BE2C (cell line): Measurements from ENCODE around the gene IFIT1.

ENCODE experiments used
- DNase-seq: peaks from one replicate; pipeline ENCODE4 v3.0.0-alpha.2; 2020
- H3K27me3 ChIP-seq: fragments of 250-450 bp; sonication (Bioruptor Pico); 2 replicates; pipeline ENCODE4 v1.5.1; 2020; ENCODE audit warnings: mild to moderate bottlenecking
- H3K36me3 ChIP-seq: fragments of 250-450 bp; sonication (Bioruptor Pico); 2 replicates; pipeline ENCODE4 v1.5.1; 2020; ENCODE audit warnings: mild to moderate bottlenecking
- H3K4me1 ChIP-seq: fragments of 250-450 bp; sonication (Bioruptor Pico); 2 replicates; pipeline ENCODE4 v1.5.1; 2020
- H3K4me3 ChIP-seq: 2 replicates; pipeline ENCODE4 v1.5.1; 2011; ENCODE audit warnings: low read depth, low read length
- H3K9me3 ChIP-seq: fragments of 250-450 bp; sonication (Bioruptor Pico); 2 replicates; pipeline ENCODE4 v1.5.1; 2020
- CTCF ChIP-seq: IDR thresholded peaks from 2 replicates; pipeline ENCODE4 v1.5.1; 2012; ENCODE audit warnings: mild to moderate bottlenecking, low read depth, low read length

The IFIT1 gene

GRCh38 chr10:89371079-89371478, 21.3 kb upstream of the IFIT1 start:
- Histone ChIP-seq H3K4me3 (no peak overlapping the region), H3K36me3 (no peaks in the 10 kb centered on the region), H3K4me1 (peaks cover 14% of the 10 kb centered on the region), H3K27me3 (no peaks in the 10 kb centered on the region), H3K9me3 (no peaks in the 10 kb centered on the region)
- TF ChIP-seq CTCF: no peak
- DNase-seq: no peak

DNA sequence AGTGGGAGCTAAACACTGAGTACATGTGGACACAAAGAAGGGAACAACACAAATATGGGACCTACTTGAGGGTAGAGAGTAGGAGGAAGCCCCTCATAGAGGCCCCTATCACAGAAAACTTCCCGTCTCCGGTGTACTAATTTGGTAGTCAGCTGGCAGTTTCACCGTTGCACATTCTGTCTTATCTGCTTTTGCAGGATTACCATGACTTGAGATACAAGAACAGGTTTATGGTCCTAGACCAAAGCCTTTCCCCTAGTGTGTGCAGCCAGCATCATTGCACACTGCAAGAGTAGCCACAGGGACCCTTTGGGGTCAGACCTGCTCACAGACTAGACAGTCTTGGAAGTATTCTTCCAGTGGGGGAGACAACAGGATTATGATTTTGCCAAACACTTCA, 20.4 kb upstream of the IFIT1 start:
- H3K4me3 ChIP-seq: no peak overlapping the region
- H3K27me3 ChIP-seq: no peaks in the 10 kb centered on the region
- DNase-seq: no peak
- no peaks in the 10 kb centered on the region for H3K36me3 ChIP-seq
- no peaks in the 10 kb centered on the region for H3K9me3 ChIP-seq
- no peak for TF ChIP-seq CTCF
- H3K4me1 ChIP-seq: peaks cover 14% of the 10 kb centered on the region

- Histone ChIP-seq H3K4me1 (peaks cover 14% of the 10 kb centered on the region), H3K9me3 (no peaks in the 10 kb centered on the region), H3K4me3 (no peak overlapping the region), H3K27me3 (no peaks in the 10 kb centered on the region), H3K36me3 (no peaks in the 10 kb centered on the region)
- DNase-seq: peak; percentile 28
- no peak for TF ChIP-seq CTCF
Observed at GRCh38 chr10:89373916-89374711, 18.3 kb upstream of the IFIT1 start.

DNA sequence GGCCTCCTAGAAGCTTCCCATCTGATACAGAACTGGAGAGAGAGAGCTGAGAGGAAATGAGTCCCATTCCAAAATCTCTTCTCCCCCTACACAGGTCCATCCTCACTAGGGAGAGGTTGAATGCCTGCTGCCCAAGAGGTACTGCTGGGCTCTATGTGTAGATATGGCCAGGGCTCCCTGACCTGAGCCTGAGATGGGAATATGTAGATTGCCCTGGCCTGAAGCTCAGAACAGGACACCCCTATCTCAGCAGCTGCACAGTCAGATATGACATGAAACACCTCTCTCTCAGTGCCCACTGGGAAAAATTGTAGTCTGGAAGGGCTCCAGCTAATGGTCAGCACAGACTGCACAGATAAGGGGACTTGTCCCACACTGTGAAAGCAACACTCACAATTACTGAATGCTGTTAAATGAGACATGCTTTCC, 17.7 kb upstream of the IFIT1 start:
- peak; percentile 24 for DNase-seq

GRCh38 chr10:89377705-89378637, 14.5 kb upstream of the IFIT1 start, which contains the start of gene IFIT1B:
Gene IFIT1B, plus strand, starts transcription at chr10:89378056. Its CDS starts 80 bp downstream, at chr10:89378136.
- no peak for TF ChIP-seq CTCF
- no peak for DNase-seq
- no peaks in the 10 kb centered on the region for H3K27me3 ChIP-seq

More for the DNA sequence above, 17.7 kb upstream of the IFIT1 start:
- TF ChIP-seq CTCF: no peak
- Histone ChIP-seq H3K4me3 (no peak overlapping the region), H3K9me3 (no peaks in the 10 kb centered on the region), H3K27me3 (no peaks in the 10 kb centered on the region), H3K36me3 (no peaks in the 10 kb centered on the region), H3K4me1 (peaks cover 14% of the 10 kb centered on the region)

More at GRCh38 chr10:89377705-89378637, 14.5 kb upstream of the IFIT1 start, which contains the start of gene IFIT1B:
- Histone ChIP-seq H3K4me3 (no peak within 1 kb of the TSS), H3K9me3 (no peaks in the 10 kb centered on the region), H3K36me3 (no peaks in the 10 kb centered on the region), H3K4me1 (peaks cover 14% of the 10 kb centered on the region)
